AG04449 (cell line): Measurements from ENCODE around the gene CDHR2.

Source experiments
- CTCF ChIA-PET: fragments of 350-600 bp; formaldehyde crosslinking; extraction: SDS; loops from one replicate; lab custom pipeline; 2021; ENCODE audit warnings: antibody characterized with exemption; lab: Yijun Ruan, JAX
- POLR2A ChIA-PET: fragments of 400-600, 350-600 bp; formaldehyde crosslinking; extraction: SDS; loops from one replicate; lab custom pipeline; 2020; ENCODE audit warnings: antibody characterized with exemption, inconsistent platforms; lab: Yijun Ruan, JAX
- DNase-seq: peaks from one replicate; pipeline ENCODE4 v3.0.0-alpha.2; 2010; ENCODE audit warnings: low read depth, low spot score
- H3K4me3 ChIP-seq: 2 replicates; pipeline ENCODE4 v1.5.1; 2011; ENCODE audit warnings: low read depth, mild to moderate bottlenecking, control low read depth, low read length
- CTCF ChIP-seq: IDR thresholded peaks from one replicate; pipeline ENCODE4 v1.5.1; 2011; ENCODE audit warnings: mild to moderate bottlenecking, moderate library complexity, low read length, control low read depth, inconsistent platforms; ENCODE audit not compliant: insufficient read depth; ENCODE audit errors: missing control alignments

The CDHR2 gene

GRCh38 chr5:176536902-176537553 lies 12.1 kb upstream of the CDHR2 start, which contains the start of gene RNF44:
Gene RNF44 (minus strand): TSS chr5:176537402. CDS start chr5:176532472, 4,930 bp downstream.
- DNase-seq = peak; percentile 77
- ChIA-PET POLR2A (interaction anchor here (0.7 to 2.4 kb wide), 6 partner anchors 12 to 149 kb away, joined by 3 to 11 read pairs (median 5); partner anchors contain the start of genes CDHR2, CLTB, FAF2 and NOP16), CTCF (interaction anchor here (0.8 to 3.8 kb wide), 7 partner anchors 36 to 120 kb away, joined by 3 to 28 read pairs (median 3); partner anchors contain the start of gene FAF2)
- TF ChIP-seq CTCF = no peak
- H3K4me3 ChIP-seq = peak within 1 kb of the TSS; percentile 99

- ChIA-PET CTCF (interaction anchor here (0.9 to 3.8 kb wide), 4 partner anchors 36 to 89 kb away, joined by 3 to 28 read pairs (median 8); partner anchors contain the start of gene FAF2), POLR2A (interaction anchor here (0.7 to 2.4 kb wide), 7 partner anchors 12 to 194 kb away, joined by 3 to 11 read pairs (median 4); partner anchors contain the start of genes CDHR2, CLTB, FAF2 and NOP16)
- no peak for TF ChIP-seq CTCF
- peak; percentile 97 for DNase-seq
- peak overlapping the region; percentile 99 for H3K4me3 ChIP-seq
Observed at GRCh38 chr5:176537554-176538229, 11.4 kb upstream of the CDHR2 start.

- H3K4me3 ChIP-seq = peak overlapping the region; percentile 54
- DNase-seq = no peak
- ChIA-PET CTCF (interaction anchor here (0.9 to 3.8 kb wide), 4 partner anchors 35 to 90 kb away, joined by 3 to 28 read pairs (median 8); partner anchors contain the start of gene FAF2), POLR2A (interaction anchor here (0.7 to 2.4 kb wide), 5 partner anchors 11 to 193 kb away, joined by 3 to 11 read pairs (median 6); partner anchors contain the start of genes CDHR2, CLTB, FAF2 and NOP16)
- no peak for TF ChIP-seq CTCF
Observed at GRCh38 chr5:176538230-176538988, 10.7 kb upstream of the CDHR2 start.

DNA sequence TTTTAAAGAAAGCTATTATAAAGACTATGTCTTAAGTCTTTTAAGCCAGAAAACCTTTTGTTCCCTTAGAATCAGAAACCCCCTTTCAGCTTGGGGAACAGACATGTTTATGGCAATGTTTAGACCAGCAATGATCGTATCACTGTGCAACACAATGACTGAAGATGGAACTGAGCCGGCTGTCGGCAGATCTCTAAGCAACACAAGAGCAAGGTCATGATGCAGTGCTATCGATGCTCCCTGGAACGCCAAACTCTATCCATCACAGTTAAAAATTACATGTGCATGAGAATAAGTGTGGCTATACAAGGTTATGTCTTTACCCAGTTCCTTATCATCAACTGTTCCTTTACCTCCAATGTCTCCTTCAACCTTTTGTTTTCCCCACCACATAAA lies 10.2 kb upstream of the CDHR2 start:
- ChIA-PET CTCF (interaction anchor here (1.1 to 3.8 kb wide), 4 partner anchors 29 to 91 kb away, joined by 4 to 28 read pairs (median 8); partner anchors contain the start of gene FAF2), POLR2A (no interaction called here)
- TF ChIP-seq CTCF = no peak
- DNase-seq = no peak
- H3K4me3 ChIP-seq = no peak overlapping the region

DNA sequence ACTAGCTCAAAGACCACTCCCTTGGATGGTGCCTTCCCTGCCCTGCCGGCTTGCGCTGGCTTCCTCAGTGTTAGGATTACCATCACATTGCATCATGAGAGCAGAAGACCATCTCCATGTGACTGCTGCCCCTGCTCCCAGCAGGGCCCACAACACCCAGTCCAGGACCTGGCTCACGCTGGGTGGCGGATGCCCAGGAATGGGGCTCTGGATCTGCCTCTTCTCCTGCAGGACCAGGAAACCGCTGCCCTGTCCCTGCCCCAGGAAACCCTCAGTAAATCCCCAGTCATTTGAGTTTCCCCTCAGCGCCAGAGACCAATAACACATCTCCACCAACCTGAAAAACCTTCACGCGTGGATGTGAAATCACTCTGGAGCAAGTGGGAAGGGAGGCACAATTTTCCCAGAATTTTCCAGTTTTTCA lies 8.7 kb upstream of the CDHR2 start:
- DNase-seq = no peak
- CTCF ChIA-PET = interaction anchor here (0.9 to 1.4 kb wide), 2 partner anchors 27 to 118 kb away, joined by 3 to 5 read pairs; no protein-coding TSS in a partner anchor
- no peak for TF ChIP-seq CTCF
- POLR2A ChIA-PET = no interaction called here
- H3K4me3 ChIP-seq = no peak overlapping the region
